K562 (cell line): Measurements from ENCODE around the gene MEGF11.

Experiments used
- CREB3 ChIP-seq: fragments of 450-650 bp; conservative IDR thresholded peaks from 2 replicates; pipeline ENCODE4 v1.6.1; 2016; ENCODE audit warnings: missing genetic modification characterization, low read depth, mild to moderate bottlenecking, missing compliant biosample characterization, moderate library complexity
- CTCF ChIP-seq, 3 experiments: IDR thresholded peaks in 2 of 3; conservative IDR thresholded peaks in 1 of 3; 2 replicates each; pipeline ENCODE4 v1.5.1; 2011 to 2012; ENCODE audit warnings: low read length in 3 of 3, mild to moderate bottlenecking in 3 of 3, control low read depth in 2 of 3, improper control_type of control experiment in 1 of 3, inconsistent platforms in 1 of 3, low read depth in 1 of 3, mixed read lengths in 1 of 3, moderate library complexity in 1 of 3; ENCODE audit not compliant: insufficient read depth in 2 of 3
- ELK1 ChIP-seq: sonication (generic); formaldehyde crosslinking; IDR thresholded peaks from 2 replicates; pipeline ENCODE4 v1.8.1; 2022; ENCODE audit warnings: missing genetic modification reagents
- KDM2B ChIP-seq: fragments of 250-450 bp; sonication (Bioruptor Pico); IDR thresholded peaks from 2 replicates; pipeline ENCODE4 v1.8.0; 2021; ENCODE audit warnings: mild to moderate bottlenecking, moderate library complexity
- OTX1 ChIP-seq: fragments of 450-650 bp; formaldehyde crosslinking; IDR thresholded peaks from 2 replicates; pipeline ENCODE4 v1.4.0; 2022; ENCODE audit warnings: mild to moderate bottlenecking
- POLR2B ChIP-seq: fragments of 450-650 bp; IDR thresholded peaks from 2 replicates; pipeline ENCODE4 v1.6.1; 2018; ENCODE audit warnings: low read depth; ENCODE audit not compliant: partially characterized antibody
- SP1 ChIP-seq: sonication (generic); formaldehyde crosslinking; IDR thresholded peaks from 2 replicates; pipeline ENCODE4 v1.8.1; 2022; ENCODE audit warnings: mild to moderate bottlenecking, missing genetic modification reagents
- SPI1 ChIP-seq: IDR thresholded peaks from 2 replicates; pipeline ENCODE4 v1.6.1; 2011; ENCODE audit warnings: low read depth, low read length, control low read depth, borderline replicate concordance
- ZNF561 ChIP-seq: fragments of 450-650 bp; formaldehyde crosslinking; conservative IDR thresholded peaks from 2 replicates; pipeline ENCODE4 v1.4.0; 2020; ENCODE audit warnings: mild to moderate bottlenecking, moderate library complexity
- TF ChIP-seq, protein P1 (sequence below): fragments of 450-650 bp; IDR thresholded peaks from 2 replicates; pipeline ENCODE4 v1.6.1; 2016; ENCODE audit warnings: borderline replicate concordance
- TF ChIP-seq, protein P2 (sequence below): fragments of 250-450 bp; sonication (Bioruptor Pico); IDR thresholded peaks from 2 replicates; pipeline ENCODE4 v1.4.0; 2020; ENCODE audit warnings: mild to moderate bottlenecking

DNA sequence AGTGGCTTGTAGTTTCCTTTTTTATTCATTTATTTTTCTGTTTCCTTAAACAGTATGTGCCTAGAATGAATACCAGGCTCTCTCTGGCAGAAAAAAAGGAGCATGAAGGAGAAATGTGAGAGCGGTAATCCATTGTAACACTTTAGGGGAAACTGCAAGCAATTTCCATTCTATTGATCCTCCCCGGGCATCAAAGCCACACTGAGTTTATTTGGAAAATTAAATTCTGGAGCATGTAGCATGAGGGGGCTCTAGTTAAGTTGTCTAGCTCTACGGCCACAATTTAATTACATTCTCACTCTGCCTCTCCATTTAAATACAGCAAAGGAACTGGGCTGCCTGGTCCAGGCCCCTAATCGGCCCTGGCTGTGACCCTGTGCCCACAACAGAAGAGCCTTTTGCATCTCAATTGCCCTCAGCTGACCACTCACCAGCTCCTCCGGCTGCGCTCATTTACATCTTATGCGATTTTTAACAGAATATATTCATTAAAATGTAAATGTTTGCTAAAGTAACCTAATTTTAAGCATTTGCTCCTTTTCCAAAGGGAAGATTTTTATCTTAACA lies 72.9 kb downstream of the MEGF11 start:
- TF ChIP-seq ELK1 (CRISPR knock-in tag) (no peak), ZNF561 (no peak), CREB3 (tag) (no peak), POLR2B (no peak), CTCF (IDR thresholded peaks at IDR 0.05 in 2 of 3, conservative IDR thresholded peaks at IDR 0.05 in 1 of 3; ENCODE audit: insufficient read depth in 2 of 3, low read depth in 1 of 3, low read length in 3 of 3) (no peak), KDM2B (no peak), SPI1 (no peak), OTX1 (CRISPR knock-in tag) (no peak), SP1 (no peak)
- TF ChIP-seq, protein P1, sequence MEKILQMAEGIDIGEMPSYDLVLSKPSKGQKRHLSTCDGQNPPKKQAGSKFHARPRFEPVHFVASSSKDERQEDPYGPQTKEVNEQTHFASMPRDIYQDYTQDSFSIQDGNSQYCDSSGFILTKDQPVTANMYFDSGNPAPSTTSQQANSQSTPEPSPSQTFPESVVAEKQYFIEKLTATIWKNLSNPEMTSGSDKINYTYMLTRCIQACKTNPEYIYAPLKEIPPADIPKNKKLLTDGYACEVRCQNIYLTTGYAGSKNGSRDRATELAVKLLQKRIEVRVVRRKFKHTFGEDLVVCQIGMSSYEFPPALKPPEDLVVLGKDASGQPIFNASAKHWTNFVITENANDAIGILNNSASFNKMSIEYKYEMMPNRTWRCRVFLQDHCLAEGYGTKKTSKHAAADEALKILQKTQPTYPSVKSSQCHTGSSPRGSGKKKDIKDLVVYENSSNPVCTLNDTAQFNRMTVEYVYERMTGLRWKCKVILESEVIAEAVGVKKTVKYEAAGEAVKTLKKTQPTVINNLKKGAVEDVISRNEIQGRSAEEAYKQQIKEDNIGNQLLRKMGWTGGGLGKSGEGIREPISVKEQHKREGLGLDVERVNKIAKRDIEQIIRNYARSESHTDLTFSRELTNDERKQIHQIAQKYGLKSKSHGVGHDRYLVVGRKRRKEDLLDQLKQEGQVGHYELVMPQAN, result no peak
- TF ChIP-seq, protein P2, sequence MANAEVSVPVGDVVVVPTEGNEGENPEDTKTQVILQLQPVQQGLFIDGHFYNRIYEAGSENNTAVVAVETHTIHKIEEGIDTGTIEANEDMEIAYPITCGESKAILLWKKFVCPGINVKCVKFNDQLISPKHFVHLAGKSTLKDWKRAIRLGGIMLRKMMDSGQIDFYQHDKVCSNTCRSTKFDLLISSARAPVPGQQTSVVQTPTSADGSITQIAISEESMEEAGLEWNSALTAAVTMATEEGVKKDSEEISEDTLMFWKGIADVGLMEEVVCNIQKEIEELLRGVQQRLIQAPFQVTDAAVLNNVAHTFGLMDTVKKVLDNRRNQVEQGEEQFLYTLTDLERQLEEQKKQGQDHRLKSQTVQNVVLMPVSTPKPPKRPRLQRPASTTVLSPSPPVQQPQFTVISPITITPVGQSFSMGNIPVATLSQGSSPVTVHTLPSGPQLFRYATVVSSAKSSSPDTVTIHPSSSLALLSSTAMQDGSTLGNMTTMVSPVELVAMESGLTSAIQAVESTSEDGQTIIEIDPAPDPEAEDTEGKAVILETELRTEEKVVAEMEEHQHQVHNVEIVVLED (CRISPR knock-in tag), result no peak
